Keratinocyte (primary cell): ENCODE data around the gene BLTP1. TPM values are rescaled to one million over a fixed set of nuclear protein-coding genes. Genes with fewer than 3 reads are reported as not detected.

Source experiments
- DNase-seq: peaks from one replicate; pipeline ENCODE4 v3.0.0-alpha.2; 2011; ENCODE audit warnings: low read depth, missing footprints, low spot score
- FAIRE-seq: peaks from 2 replicates; lab custom pipeline; 2011; peaks lifted over from hg19 to GRCh38; lab: Jason Lieb, UNC
- H2AFZ ChIP-seq: 2 replicates; pipeline ENCODE4 v1.6.0; 2012; ENCODE audit warnings: low read length, control low read depth, inconsistent platforms; ENCODE audit not compliant: control insufficient read depth
- H3K27ac ChIP-seq: 2 replicates; pipeline ENCODE4 v1.5.1; 2011; ENCODE audit warnings: low read length; ENCODE audit not compliant: control insufficient read depth, insufficient read depth
- H3K27me3 ChIP-seq: 3 replicates; pipeline ENCODE4 v1.6.0; 2011; ENCODE audit warnings: low read length; ENCODE audit not compliant: control insufficient read depth, insufficient read depth; ENCODE audit errors: extremely low read depth
- H3K36me3 ChIP-seq, 2 experiments: 2 replicates in 1 of 2; 3 replicates in 1 of 2; pipeline ENCODE4 v1.5.1; 2011; ENCODE audit warnings: low read length in 2 of 2, mild to moderate bottlenecking in 1 of 2; ENCODE audit not compliant: control insufficient read depth in 2 of 2, insufficient read depth in 2 of 2; ENCODE audit errors: extremely low read depth in 1 of 2
- H3K4me1 ChIP-seq: 3 replicates; pipeline ENCODE4 v1.5.1; 2011; ENCODE audit warnings: low read length; ENCODE audit not compliant: control insufficient read depth, insufficient read depth; ENCODE audit errors: extremely low read depth
- H3K4me2 ChIP-seq: 3 replicates; pipeline ENCODE4 v1.6.0; 2011; ENCODE audit warnings: low read depth, low read length; ENCODE audit not compliant: control insufficient read depth, insufficient read depth; ENCODE audit errors: extremely low read depth
- H3K4me3 ChIP-seq, 3 experiments: fragments of 200-600 bp in 1 of 3; sonication (generic) in 1 of 3; 2 replicates in 2 of 3; 3 replicates in 1 of 3; pipeline ENCODE4 v1.5.1; 2011 to 2016; ENCODE audit warnings: low read length in 3 of 3, mild to moderate bottlenecking in 3 of 3, control low read depth in 2 of 3, inconsistent platforms in 1 of 3, low read depth in 1 of 3, mixed read lengths in 1 of 3, mixed run types in 1 of 3, moderate library complexity in 1 of 3; ENCODE audit not compliant: control insufficient read depth in 2 of 3, insufficient read depth in 2 of 3; ENCODE audit errors: extremely low read depth in 1 of 3
- H3K79me2 ChIP-seq: 2 replicates; pipeline ENCODE4 v1.6.0; 2012; ENCODE audit warnings: low read length; ENCODE audit not compliant: control insufficient read depth, insufficient read depth
- H3K9ac ChIP-seq: 3 replicates; pipeline ENCODE4 v1.6.0; 2011; ENCODE audit warnings: low read length; ENCODE audit not compliant: control insufficient read depth, insufficient read depth; ENCODE audit errors: extremely low read depth
- H3K9me1 ChIP-seq: 3 replicates; pipeline ENCODE4 v1.6.0; 2011; ENCODE audit warnings: low read length; ENCODE audit not compliant: control insufficient read depth, insufficient read depth; ENCODE audit errors: extremely low read depth
- H3K9me3 ChIP-seq: 2 replicates; pipeline ENCODE4 v1.5.1; 2012; ENCODE audit warnings: low read depth, low read length; ENCODE audit not compliant: control insufficient read depth
- H4K20me1 ChIP-seq: 3 replicates; pipeline ENCODE4 v1.6.0; 2011; ENCODE audit warnings: low read length; ENCODE audit not compliant: control insufficient read depth, insufficient read depth; ENCODE audit errors: extremely low read depth
- EZH2 ChIP-seq: IDR thresholded peaks from one replicate; pipeline ENCODE4 v1.6.1; 2012; ENCODE audit warnings: inconsistent platforms, mild to moderate bottlenecking, low read length, moderate library complexity
- dilution Hi-C: fragments of 300-500 bp; cut with MboI; formaldehyde crosslinking; loops from one replicate; pipeline ENCODE4 v1.7.0; 2020; ENCODE audit warnings: low sequenced_read_pairs; ENCODE audit not compliant: extremely low pct_ligation_motif_present
- polyA plus RNA-seq, 5 experiments: library from polyadenylated mRNA; depleted of rRNA in 3 of 5; stranded (reverse) in 3 of 5; stranded (forward) in 1 of 5; unstranded in 1 of 5; fragments of >200 nt; gene quantifications; 1 replicate in 1 of 5; 2 replicates in 3 of 5; 3 replicates in 1 of 5; pipeline versions ENCODE4 v1.2.1 to v1.2.3, GENCODE V29; 2011 to 2012; ENCODE audit warnings: missing spikeins in 2 of 5, low read depth in 1 of 5, low replicate concordance in 1 of 5
- TF ChIP-seq, protein P1 (sequence below), 3 experiments: IDR thresholded peaks in 1 of 3; conservative IDR thresholded peaks in 1 of 3; optimal IDR thresholded peaks in 1 of 3; 2 replicates in 2 of 3; 3 replicates in 1 of 3; pipeline versions ENCODE3 to v1.5.1; 2011; ENCODE audit warnings: low read length in 3 of 3, mild to moderate bottlenecking in 3 of 3, moderate library complexity in 2 of 3, control low read depth in 1 of 3, inconsistent platforms in 1 of 3; ENCODE audit not compliant: insufficient read depth in 2 of 3; ENCODE audit errors: extremely low read depth in 1 of 3

Gene BLTP1
- polyA plus RNA-seq, 1 donor (not counting 4 experiments of a cell fraction or from before 2014, with no cell fraction given), result 28.9 TPM

DNA sequence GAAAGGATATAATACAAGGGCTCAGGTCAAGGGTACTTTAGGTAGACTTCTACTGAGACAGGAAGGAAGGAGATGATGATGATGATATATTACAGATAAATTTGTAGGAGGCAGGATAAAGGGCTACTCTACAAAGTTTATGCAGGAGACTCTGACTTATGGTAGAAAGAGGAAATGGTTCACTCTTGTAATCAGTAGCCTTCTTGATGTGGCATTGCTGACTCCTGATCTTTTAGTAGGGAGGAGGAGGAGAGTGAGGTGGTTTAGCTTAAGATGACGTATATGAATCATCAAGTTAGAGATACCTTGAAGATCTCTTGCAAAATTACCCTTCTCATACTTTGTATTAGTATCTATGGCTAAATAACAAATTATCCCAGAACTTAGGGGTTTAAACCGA lies 4.7 kb downstream of the BLTP1 start:
- Histone ChIP-seq H2AFZ (no peak overlapping the region), H3K36me3 (peaks cover 0 to 3% of the 10 kb centered on the region in 2 experiments), H3K79me2 (peaks cover 33% of the 10 kb centered on the region), H3K27ac (no peak overlapping the region), H3K27me3 (no peaks in the 10 kb centered on the region), H3K4me2 (no peak overlapping the region), H3K9me1 (no peaks in the 10 kb centered on the region), H3K9ac (no peak overlapping the region), H3K4me3 (no peak overlapping the region), H3K4me1 (peaks cover 5% of the 10 kb centered on the region), H3K9me3 (no peaks in the 10 kb centered on the region), H4K20me1 (no peaks in the 10 kb centered on the region)
- FAIRE-seq (no peak), DNase-seq (no peak)
- TF ChIP-seq, protein P1, sequence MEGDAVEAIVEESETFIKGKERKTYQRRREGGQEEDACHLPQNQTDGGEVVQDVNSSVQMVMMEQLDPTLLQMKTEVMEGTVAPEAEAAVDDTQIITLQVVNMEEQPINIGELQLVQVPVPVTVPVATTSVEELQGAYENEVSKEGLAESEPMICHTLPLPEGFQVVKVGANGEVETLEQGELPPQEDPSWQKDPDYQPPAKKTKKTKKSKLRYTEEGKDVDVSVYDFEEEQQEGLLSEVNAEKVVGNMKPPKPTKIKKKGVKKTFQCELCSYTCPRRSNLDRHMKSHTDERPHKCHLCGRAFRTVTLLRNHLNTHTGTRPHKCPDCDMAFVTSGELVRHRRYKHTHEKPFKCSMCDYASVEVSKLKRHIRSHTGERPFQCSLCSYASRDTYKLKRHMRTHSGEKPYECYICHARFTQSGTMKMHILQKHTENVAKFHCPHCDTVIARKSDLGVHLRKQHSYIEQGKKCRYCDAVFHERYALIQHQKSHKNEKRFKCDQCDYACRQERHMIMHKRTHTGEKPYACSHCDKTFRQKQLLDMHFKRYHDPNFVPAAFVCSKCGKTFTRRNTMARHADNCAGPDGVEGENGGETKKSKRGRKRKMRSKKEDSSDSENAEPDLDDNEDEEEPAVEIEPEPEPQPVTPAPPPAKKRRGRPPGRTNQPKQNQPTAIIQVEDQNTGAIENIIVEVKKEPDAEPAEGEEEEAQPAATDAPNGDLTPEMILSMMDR (optimal IDR thresholded peaks at IDR 0.05 in 1 of 3, IDR thresholded peaks at IDR 0.05 in 1 of 3, conservative IDR thresholded peaks at IDR 0.05 in 1 of 3; ENCODE audit: extremely low read depth in 1 of 3, insufficient read depth in 2 of 3, low read length in 3 of 3), result no peak
- TF ChIP-seq EZH2, result no peak
- dilution Hi-C loops, result no loop called here

DNA sequence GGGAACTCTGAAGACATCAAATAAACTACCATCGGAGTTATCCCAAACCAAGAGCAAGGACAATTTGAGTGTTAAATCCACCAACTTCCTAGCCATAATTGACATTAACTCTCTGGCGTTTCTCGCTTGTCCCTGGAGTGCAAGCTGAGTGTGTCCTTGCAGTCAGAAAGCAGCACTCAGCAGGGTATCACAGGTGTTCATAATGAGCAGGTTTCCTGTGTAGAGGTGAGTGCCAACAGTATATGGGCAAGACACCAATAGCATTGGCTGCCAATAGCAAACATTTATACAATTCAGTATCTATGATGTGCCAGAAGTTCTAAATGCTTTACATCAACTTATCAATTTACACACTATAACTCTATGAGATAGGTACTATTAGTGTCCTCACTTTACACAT lies 11.2 kb downstream of the BLTP1 start:
- H3K4me2 ChIP-seq, result no peak overlapping the region
- H3K4me3 ChIP-seq, result no peak overlapping the region
- no peaks in the 10 kb centered on the region for H3K9me3 ChIP-seq
- TF ChIP-seq, protein P1 (optimal IDR thresholded peaks at IDR 0.05 in 1 of 3, IDR thresholded peaks at IDR 0.05 in 1 of 3, conservative IDR thresholded peaks at IDR 0.05 in 1 of 3; ENCODE audit: extremely low read depth in 1 of 3, insufficient read depth in 2 of 3, low read length in 3 of 3), result no peak
- TF ChIP-seq EZH2, result no peak
- no peak overlapping the region for H2AFZ ChIP-seq
- no peaks in the 10 kb centered on the region for H3K4me1 ChIP-seq
- FAIRE-seq (no peak), DNase-seq (no peak)
- no peaks in the 10 kb centered on the region for H3K27me3 ChIP-seq
- peaks cover 40% of the 10 kb centered on the region for H3K79me2 ChIP-seq
- no peaks in the 10 kb centered on the region for H3K36me3 ChIP-seq
- dilution Hi-C loops, result no loop called here
- H3K9ac ChIP-seq, result no peak overlapping the region
- no peaks in the 10 kb centered on the region for H4K20me1 ChIP-seq
- H3K9me1 ChIP-seq, result no peaks in the 10 kb centered on the region
- no peak overlapping the region for H3K27ac ChIP-seq
